OCI-LY3 (cell line): ENCODE results near the gene DPY19L1.
"Not testable (repeated sequence)": the region's sequence is repeated elsewhere in the genome, so short reads cannot be mapped to it uniquely, and the experiment has no call there.

Experiments
- H2AFZ ChIP-seq: fragments of 200-600, 300-600 bp; shearing (Covaris generic); 2 replicates; pipeline ENCODE4 v1.6.0; 2014; ENCODE audit warnings: antibody characterized with exemption, low read depth, low read length
- H3K27ac ChIP-seq: fragments of 200-600, 300-600 bp; sonication (generic); 2 replicates; pipeline ENCODE4 v1.5.1; 2014; ENCODE audit warnings: mild to moderate bottlenecking, low read length, moderate library complexity, mixed read lengths
- H3K27me3 ChIP-seq: fragments of 200-600, 300-600 bp; sonication (generic); 2 replicates; pipeline ENCODE4 v1.6.1; 2014; ENCODE audit warnings: low read depth, low read length, mixed read lengths
- H3K36me3 ChIP-seq: fragments of 200-600, 300-600 bp; sonication (generic); replicated peaks from 2 replicates; pipeline ENCODE3; 2014; ENCODE audit warnings: low read depth, low read length, mixed read lengths
- H3K4me1 ChIP-seq: fragments of 300-600, 200-600 bp; sonication (generic); 2 replicates; pipeline ENCODE4 v1.6.1; 2014; ENCODE audit warnings: low read length, mixed read lengths
- H3K4me2 ChIP-seq: fragments of 200-600, 300-600 bp; sonication (generic); 2 replicates; pipeline ENCODE4 v1.6.1; 2014; ENCODE audit warnings: low read length, mixed read lengths
- H3K4me3 ChIP-seq: fragments of 300-600, 200-600 bp; sonication (generic); 2 replicates; pipeline ENCODE4 v1.5.1; 2014; ENCODE audit warnings: antibody characterized with exemption, mild to moderate bottlenecking, low read length, moderate library complexity
- H3K79me2 ChIP-seq: fragments of 300-600, 200-600 bp; shearing (Covaris generic); 2 replicates; pipeline ENCODE4 v1.6.1; 2014; ENCODE audit warnings: mild to moderate bottlenecking, low read length, mixed read lengths
- H3K9ac ChIP-seq: fragments of 300-600, 200-600 bp; shearing (Covaris generic); 2 replicates; pipeline ENCODE4 v1.6.0; 2014; ENCODE audit warnings: mild to moderate bottlenecking, low read length, moderate library complexity
- H3K9me3 ChIP-seq: fragments of 200-600, 300-600 bp; shearing (Covaris generic); 2 replicates; pipeline ENCODE4 v1.6.1; 2014; ENCODE audit warnings: low read length, mixed read lengths; ENCODE audit not compliant: insufficient read depth
- H4K20me1 ChIP-seq: fragments of 200-600, 300-600 bp; sonication (generic); 2 replicates; pipeline ENCODE4 v1.6.1; 2016; ENCODE audit warnings: low read length, mixed read lengths; ENCODE audit not compliant: insufficient read depth
- CTCF ChIP-seq: fragments of 200-600, 300-600 bp; sonication (generic); IDR thresholded peaks from 2 replicates; pipeline ENCODE4 v1.5.1; 2014; ENCODE audit warnings: antibody characterized with exemption, low read length, low read depth
- EZH2phosphoT487 ChIP-seq: fragments of 200-600 bp; shearing (Covaris generic); IDR thresholded peaks from 2 replicates; pipeline ENCODE4 v1.6.1; 2018; ENCODE audit warnings: antibody characterized with exemption, mixed run types, low read depth

Gene DPY19L1

GRCh38 chr7:34879871-34880270 lies 157.4 kb downstream of the DPY19L1 start:
- H2AFZ ChIP-seq = no peak overlapping the region
- H3K27ac ChIP-seq = no peak overlapping the region
- no peaks in the 10 kb centered on the region for H3K9me3 ChIP-seq
- H4K20me1 ChIP-seq = no peaks in the 10 kb centered on the region
- H3K4me1 ChIP-seq = no peaks in the 10 kb centered on the region
- no peak overlapping the region for H3K4me2 ChIP-seq
- TF ChIP-seq CTCF (no peak), EZH2phosphoT487 (no peak)
- H3K4me3 ChIP-seq = no peak overlapping the region
- H3K9ac ChIP-seq = no peak overlapping the region
- H3K79me2 ChIP-seq = no peaks in the 10 kb centered on the region
- no peaks in the 10 kb centered on the region for H3K36me3 ChIP-seq
- no peaks in the 10 kb centered on the region; the same call in 1 of the 2 replicates for H3K27me3 ChIP-seq

GRCh38 chr7:34878944-34879735 lies 158.1 kb downstream of the DPY19L1 start:
- not testable (repeated sequence) for H3K4me2 ChIP-seq, H3K4me3 ChIP-seq, H3K9ac ChIP-seq, H4K20me1 ChIP-seq, H3K79me2 ChIP-seq, H3K4me1 ChIP-seq, H3K27ac ChIP-seq, H3K36me3 ChIP-seq, H2AFZ ChIP-seq, H3K9me3 ChIP-seq, H3K27me3 ChIP-seq
